Adipocyte (in vitro differentiated cells): ENCODE results near the gene MYLK4.
"Not testable (repeated sequence)": the region's sequence is repeated elsewhere in the genome, so short reads cannot be mapped to it uniquely, and the experiment has no call there.

Experiments used
- DNase-seq: peaks from one replicate; pipeline ENCODE4 v3.0.0-alpha.2; 2015; ENCODE audit warnings: low read depth
- H3K27me3 ChIP-seq: replicated peaks from 2 replicates; pipeline ENCODE4 v1.7.0; 2013; ENCODE audit warnings: mild to moderate bottlenecking, low read length, moderate library complexity; ENCODE audit not compliant: control insufficient read depth, insufficient read depth
- H3K36me3 ChIP-seq: 2 replicates; pipeline ENCODE4 v1.7.0; 2013; ENCODE audit warnings: low read length, mild to moderate bottlenecking, moderate library complexity; ENCODE audit not compliant: control insufficient read depth, insufficient read depth, severe bottlenecking
- H3K4me1 ChIP-seq: 2 replicates; pipeline ENCODE4 v1.7.0; 2013; ENCODE audit warnings: mild to moderate bottlenecking, low read length, moderate library complexity; ENCODE audit not compliant: control insufficient read depth, insufficient read depth
- H3K4me3 ChIP-seq: 2 replicates; pipeline ENCODE4 v1.7.0; 2013; ENCODE audit warnings: mild to moderate bottlenecking, low read length, moderate library complexity
- H3K9ac ChIP-seq: 2 replicates; pipeline ENCODE4 v1.7.0; 2013; ENCODE audit warnings: mild to moderate bottlenecking, low read length, moderate library complexity
- H3K9me3 ChIP-seq: 2 replicates; pipeline ENCODE4 v1.7.0; 2013; ENCODE audit warnings: mild to moderate bottlenecking, low read length, moderate library complexity; ENCODE audit not compliant: control insufficient read depth

MYLK4 gene

DNA sequence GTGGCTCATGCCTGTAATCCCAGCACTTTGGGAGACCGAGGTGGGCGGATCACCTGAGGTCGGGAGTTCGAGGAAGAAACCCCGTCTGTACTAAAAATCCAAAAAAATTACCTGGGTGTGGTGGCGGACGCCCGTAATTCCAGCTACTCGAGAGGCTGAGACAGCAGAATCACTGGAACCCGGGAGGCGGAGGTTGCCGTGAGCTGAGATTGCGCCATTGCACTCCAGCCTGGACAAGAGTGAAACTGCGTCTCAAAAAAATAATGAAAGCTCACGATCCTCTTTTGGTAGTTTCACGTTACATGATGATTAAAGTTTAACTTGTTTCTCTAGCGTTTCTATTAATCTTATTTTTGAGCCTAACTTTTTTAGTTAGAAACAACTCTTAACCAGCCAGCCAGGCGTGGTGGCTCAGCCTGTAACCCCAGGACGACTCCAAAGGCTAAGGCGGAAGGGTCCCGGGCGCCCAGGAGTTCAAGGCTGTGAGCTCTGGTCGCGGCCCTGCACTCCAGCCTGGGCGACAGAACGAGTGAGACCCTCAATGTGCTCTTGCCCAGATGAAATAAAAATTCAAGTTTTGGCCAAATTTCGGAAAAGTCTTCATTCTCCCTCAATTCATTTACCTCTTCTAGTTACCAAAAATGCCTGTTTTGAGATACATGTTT lies 13.3 kb upstream of the MYLK4 start:
- no peak for DNase-seq
- Histone ChIP-seq H3K4me3 (peak overlapping the region; percentile 95), H3K9ac (peak overlapping the region; percentile 94)

DNA sequence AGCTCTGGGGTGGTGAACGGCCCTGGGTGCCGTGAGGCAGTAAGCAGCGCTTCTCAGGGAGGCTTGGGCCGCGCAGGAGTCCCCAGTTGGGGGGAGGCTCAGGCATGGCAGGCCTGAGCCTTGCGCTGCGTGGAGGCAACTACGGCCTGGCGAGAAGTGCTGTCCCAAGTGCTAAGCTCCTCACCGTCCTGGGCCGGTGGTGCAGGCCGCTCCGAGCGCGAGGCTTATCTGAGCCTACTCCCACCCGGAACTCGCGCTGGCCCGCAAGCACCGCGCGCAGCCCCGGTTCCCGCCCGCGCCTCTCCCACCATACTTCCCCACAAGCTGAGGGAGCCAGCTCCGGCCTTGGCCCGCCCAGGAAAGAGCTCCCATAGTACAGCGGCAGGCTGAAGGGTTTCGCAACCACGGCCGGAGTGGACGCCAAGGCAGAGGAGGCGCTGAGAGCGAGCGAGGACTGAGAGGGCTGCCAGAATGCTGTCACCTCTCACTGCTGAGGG lies 12.7 kb upstream of the MYLK4 start:
- peaks cover 20% of the 10 kb centered on the region for H3K4me1 ChIP-seq
- no peaks in the 10 kb centered on the region for H3K36me3 ChIP-seq
- no peak for DNase-seq
- no peaks in the 10 kb centered on the region for H3K27me3 ChIP-seq
- no peak overlapping the region for H3K4me3 ChIP-seq
- no peaks in the 10 kb centered on the region for H3K9me3 ChIP-seq
- no peak overlapping the region for H3K9ac ChIP-seq

More for the DNA sequence above, 13.3 kb upstream of the MYLK4 start:
- Histone ChIP-seq H3K9me3 (no peaks in the 10 kb centered on the region), H3K4me1 (peaks cover 26% of the 10 kb centered on the region), H3K27me3 (no peaks in the 10 kb centered on the region), H3K36me3 (no peaks in the 10 kb centered on the region)

DNA sequence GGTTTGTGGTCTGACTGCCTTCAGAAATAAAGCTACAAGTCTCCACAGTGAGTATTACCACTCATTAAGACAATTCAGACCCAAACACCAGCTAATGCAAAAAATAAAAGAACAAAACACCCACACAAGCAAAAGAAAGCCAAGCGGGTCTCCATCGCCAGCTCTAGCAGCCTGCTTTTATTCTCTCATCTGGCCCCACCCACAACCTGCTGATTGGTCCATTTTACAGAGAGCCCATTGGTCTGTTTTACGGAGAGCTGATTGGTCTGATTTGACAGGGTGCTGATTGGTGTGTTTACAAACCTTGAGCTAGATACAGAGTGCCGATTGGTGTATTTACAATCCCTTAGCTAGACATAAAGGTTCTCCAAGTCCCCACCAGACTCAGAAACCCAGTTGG lies 12.1 kb upstream of the MYLK4 start:
- H3K27me3 ChIP-seq, H3K4me3 ChIP-seq, H3K36me3 ChIP-seq, H3K9me3 ChIP-seq, H3K9ac ChIP-seq, DNase-seq: not testable (repeated sequence)
- peaks cover 15% of the 10 kb centered on the region for H3K4me1 ChIP-seq

DNA sequence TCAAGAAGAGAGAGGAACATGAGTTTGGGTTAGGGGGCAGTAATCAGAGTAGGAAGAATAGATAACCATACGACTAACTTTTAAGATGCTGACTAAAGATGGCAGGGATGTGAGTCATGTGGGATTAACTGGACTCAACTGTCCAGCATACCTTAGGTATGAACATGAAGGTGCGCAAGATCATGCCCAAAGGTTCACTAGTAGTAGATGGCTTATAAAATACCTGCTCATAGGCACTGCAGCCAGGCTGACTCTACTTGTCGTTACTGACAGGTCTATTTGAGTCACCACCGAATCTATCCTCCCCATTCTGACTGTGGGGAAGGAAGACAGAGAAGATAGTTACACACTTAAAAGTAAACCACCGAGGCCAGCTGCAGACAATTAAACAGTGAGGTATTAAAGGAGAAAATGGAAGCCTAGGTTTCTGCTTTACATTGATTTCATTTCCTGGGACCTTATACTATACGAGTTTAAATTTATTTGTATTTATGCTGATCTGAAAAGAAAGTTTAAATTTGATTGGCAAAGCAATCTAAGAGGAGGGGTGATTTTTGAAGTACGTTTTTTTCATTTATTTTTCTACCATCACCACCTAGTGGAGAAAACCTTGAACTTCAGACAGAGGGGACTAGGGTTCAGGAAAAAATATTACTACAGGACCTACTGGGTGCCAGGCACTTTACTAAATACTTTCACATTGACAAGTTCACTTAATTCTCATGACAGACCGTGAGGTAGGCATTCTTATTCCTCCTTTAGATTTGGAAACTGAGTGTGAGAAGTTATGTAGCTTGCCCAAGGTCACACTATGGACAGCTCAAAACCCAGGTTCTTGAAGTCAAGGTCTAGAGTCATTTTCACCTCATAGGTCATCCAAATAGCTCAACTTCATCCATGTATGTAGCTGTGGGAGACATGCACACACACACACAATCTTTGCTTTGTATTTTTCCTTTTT lies 10.4 kb upstream of the MYLK4 start:
- H3K9me3 ChIP-seq: no peaks in the 10 kb centered on the region
- H3K4me3 ChIP-seq: no peak overlapping the region
- peaks cover 5% of the 10 kb centered on the region for H3K4me1 ChIP-seq
- peak; percentile 39 for DNase-seq
- no peaks in the 10 kb centered on the region for H3K36me3 ChIP-seq
- H3K9ac ChIP-seq: no peak overlapping the region
- H3K27me3 ChIP-seq: no peaks in the 10 kb centered on the region

DNA sequence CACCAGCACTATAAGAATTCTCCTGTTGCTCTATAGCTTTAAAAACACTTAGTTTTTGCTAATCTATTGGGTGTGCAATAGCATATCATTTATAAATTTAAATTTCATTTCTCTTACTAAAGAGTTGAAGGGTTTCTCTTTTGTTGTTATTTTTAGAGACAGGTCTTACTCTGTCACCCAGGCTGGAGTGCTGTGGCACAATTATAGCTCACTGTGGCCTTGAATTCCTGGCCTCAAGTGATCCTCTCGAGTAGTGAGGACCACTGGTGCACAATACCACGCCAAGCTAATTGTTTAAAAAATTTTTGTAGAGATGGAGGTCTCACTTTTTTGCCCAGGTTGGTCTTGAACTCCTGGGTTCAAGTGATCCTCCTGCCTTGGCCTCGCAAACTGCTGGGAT lies 8.3 kb upstream of the MYLK4 start:
- no peak for DNase-seq
- H3K4me3 ChIP-seq: no peak overlapping the region
- H3K9ac ChIP-seq: no peak overlapping the region
- no peaks in the 10 kb centered on the region for H3K36me3 ChIP-seq
- H3K4me1 ChIP-seq: peaks cover 1% of the 10 kb centered on the region
- no peaks in the 10 kb centered on the region for H3K9me3 ChIP-seq
- no peaks in the 10 kb centered on the region for H3K27me3 ChIP-seq

DNA sequence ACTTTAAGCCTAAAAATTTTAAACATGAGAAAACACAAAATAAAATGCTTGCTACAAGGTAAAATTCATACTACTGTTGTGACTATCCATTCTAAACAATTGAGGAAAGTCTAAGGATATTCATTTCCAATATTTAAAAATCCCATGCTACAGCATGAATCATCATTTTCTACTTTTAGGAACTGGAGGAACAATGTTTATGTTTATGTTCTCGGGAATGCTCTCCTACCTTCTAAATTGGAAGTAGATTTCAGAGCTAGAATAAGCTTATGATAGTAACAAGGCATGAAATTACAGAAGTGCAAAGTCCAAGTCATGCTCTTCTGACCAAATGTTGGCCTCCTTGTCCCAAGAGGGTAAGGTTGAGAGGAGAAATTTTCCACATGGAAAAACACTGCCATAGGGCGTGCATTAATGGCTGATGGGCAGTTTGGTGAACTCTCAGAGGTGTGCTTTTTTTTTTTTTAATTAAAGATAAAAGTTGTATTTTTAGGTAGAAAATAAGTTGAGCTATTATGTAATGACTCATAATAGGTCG lies 6.0 kb upstream of the MYLK4 start:
- no peaks in the 10 kb centered on the region for H3K9me3 ChIP-seq
- H3K27me3 ChIP-seq: no peaks in the 10 kb centered on the region
- H3K36me3 ChIP-seq: no peaks in the 10 kb centered on the region
- H3K4me3 ChIP-seq: no peak overlapping the region
- no peak for DNase-seq
- no peak overlapping the region for H3K9ac ChIP-seq
- H3K4me1 ChIP-seq: no peaks in the 10 kb centered on the region

DNA sequence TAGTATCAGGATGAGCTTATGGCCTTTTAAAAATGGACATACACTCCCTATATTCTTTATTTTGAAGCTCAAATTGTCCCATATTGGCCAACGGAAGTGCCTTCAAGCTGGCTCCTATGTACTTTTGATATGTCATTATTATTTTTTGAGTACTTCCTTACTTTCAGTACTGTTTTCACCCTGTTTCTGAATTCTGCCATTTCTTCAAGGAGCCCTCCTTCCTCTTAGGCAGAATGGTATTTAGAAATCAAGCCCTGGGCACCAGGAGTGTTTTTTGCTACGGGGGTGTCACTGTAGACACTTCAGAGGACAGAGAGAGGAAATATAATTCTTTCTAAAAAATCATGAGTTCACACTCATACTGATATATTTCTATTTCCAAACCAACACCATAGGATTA lies 5.5 kb upstream of the MYLK4 start:
- Histone ChIP-seq H3K9ac (no peak overlapping the region), H3K9me3 (no peaks in the 10 kb centered on the region), H3K4me1 (no peaks in the 10 kb centered on the region), H3K36me3 (no peaks in the 10 kb centered on the region), H3K27me3 (no peaks in the 10 kb centered on the region), H3K4me3 (no peak overlapping the region)
- no peak for DNase-seq

DNA sequence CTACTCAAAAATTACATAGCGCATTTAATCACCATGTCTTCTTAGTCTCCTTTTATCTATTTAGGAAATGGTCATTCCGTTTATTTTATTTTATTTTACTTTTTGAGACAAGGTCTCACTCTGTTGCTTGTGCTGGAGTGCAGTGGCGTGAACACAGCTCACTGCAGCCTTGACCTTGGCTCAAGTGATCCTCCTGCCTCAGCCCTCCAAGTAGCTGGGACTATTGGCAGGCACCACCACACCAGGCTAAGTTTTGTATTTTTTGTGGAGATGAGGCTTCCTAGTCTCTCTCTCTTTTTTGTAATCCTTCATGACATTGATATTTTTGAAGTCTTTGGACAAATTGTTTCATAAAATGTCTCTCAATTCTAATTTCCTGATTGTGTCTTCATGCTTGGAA lies 4.7 kb upstream of the MYLK4 start:
- H3K9ac ChIP-seq: no peak overlapping the region
- no peaks in the 10 kb centered on the region for H3K27me3 ChIP-seq
- H3K4me3 ChIP-seq: no peak overlapping the region
- no peaks in the 10 kb centered on the region for H3K9me3 ChIP-seq
- H3K36me3 ChIP-seq: no peaks in the 10 kb centered on the region
- no peaks in the 10 kb centered on the region for H3K4me1 ChIP-seq
- no peak for DNase-seq

DNA sequence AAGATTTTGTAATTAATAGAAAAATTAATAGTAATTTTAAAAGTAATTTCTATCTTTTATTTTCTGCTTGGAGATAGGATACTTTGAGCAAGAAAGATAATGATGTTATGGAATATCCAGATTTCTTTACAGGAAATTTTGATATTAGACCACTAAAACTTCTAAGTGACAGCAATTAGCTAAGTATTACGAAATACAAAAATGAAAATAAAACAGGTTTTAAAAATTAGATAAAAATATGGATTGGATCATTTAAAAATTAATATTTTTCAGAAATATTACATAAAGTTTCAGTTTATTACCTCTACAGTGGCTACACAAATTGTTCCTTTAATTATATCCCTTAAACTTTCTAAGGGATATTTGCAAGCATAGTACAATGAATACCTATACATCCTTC lies 4.2 kb upstream of the MYLK4 start:
- H3K9me3 ChIP-seq: no peaks in the 10 kb centered on the region
- H3K36me3 ChIP-seq: no peaks in the 10 kb centered on the region
- no peak overlapping the region for H3K4me3 ChIP-seq
- no peaks in the 10 kb centered on the region for H3K27me3 ChIP-seq
- H3K9ac ChIP-seq: no peak overlapping the region
- DNase-seq: no peak
- no peaks in the 10 kb centered on the region for H3K4me1 ChIP-seq

DNA sequence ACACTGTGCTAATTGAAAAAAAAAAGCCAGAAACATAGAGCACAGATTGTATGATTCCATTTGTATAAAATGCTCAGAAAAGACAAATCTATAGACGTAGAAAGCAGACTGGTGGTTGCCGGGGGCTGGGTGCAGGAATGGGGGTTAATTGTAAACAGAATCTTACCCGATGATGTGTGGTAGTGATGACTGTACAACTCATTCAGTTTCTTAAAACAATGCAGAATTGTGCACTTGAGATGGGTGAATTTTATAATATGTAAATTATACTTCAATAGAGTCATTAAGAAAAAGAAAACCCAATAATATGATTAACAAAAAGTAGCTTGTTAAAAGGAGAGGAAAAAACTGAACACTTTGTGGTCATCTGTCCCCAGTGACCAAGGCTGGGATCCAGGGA lies 3.7 kb upstream of the MYLK4 start:
- H3K36me3 ChIP-seq: no peaks in the 10 kb centered on the region
- H3K27me3 ChIP-seq: no peaks in the 10 kb centered on the region
- H3K9ac ChIP-seq: no peak overlapping the region
- no peak overlapping the region for H3K4me3 ChIP-seq
- peaks cover 4% of the 10 kb centered on the region for H3K4me1 ChIP-seq
- H3K9me3 ChIP-seq: no peaks in the 10 kb centered on the region
- no peak for DNase-seq

DNA sequence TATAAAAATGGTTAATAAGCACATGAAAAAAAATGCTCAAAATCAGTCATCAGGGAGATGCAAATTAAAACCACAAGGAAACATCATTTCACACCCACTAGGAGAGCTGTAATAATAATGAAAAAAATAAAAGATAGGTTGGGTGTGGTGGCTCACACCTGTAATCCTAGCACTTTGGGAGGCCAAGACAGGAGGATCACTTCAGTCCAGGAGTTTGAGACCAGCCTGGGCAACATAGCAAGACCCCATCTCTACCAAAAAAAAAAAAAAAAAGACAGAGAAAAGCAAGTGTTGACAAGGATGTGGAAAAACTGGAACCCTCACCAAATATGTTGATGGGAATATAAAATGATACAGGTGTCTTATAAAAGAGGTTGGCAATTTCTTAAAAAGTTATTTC lies 3.0 kb upstream of the MYLK4 start:
- Histone ChIP-seq H3K4me3 (no peak overlapping the region), H3K4me1 (peaks cover 4% of the 10 kb centered on the region), H3K27me3 (no peaks in the 10 kb centered on the region)

More for the DNA sequence above, 3.0 kb upstream of the MYLK4 start:
- Histone ChIP-seq H3K9me3 (no peaks in the 10 kb centered on the region), H3K9ac (no peak overlapping the region), H3K36me3 (no peaks in the 10 kb centered on the region)
- no peak for DNase-seq
